ENCODE measurements around the gene HIPK2.

DNA sequence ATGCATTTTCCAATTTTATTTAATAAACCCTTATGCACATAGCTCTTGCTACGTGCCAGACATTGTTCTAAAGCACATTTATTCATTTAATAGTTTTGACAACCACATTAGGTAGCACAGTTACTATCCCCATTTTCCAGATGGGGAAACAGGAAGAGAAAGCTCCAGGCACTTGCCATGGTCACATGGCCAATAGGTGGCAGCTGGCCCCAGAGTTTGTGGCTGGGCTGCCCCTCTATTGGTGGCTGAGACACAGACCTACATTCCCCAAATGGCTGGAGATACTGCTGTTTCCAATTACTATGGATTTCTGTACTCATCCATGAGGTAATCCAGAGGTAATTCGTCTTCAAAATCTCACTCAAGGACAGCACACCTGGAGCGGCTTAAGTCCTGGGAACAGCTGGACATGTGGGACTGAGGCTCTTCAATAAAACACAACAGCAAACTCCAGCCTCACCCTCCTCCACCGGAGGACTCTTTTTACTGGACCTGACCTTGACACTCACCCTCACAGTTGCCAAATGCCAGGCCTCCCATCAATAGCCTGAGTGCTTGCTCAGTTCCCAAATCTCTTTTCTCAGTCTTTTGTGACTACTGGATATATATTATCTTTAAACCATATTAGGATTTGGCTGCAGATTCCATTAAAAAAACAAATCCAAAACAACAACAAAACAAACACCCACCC is 148.3 kb downstream of the HIPK2 start:
- TF ChIP-seq EZH2 (IDR thresholded peaks at IDR 0.05; ENCODE audit: low read length) = no peak
- TF ChIP-seq, protein P1, sequence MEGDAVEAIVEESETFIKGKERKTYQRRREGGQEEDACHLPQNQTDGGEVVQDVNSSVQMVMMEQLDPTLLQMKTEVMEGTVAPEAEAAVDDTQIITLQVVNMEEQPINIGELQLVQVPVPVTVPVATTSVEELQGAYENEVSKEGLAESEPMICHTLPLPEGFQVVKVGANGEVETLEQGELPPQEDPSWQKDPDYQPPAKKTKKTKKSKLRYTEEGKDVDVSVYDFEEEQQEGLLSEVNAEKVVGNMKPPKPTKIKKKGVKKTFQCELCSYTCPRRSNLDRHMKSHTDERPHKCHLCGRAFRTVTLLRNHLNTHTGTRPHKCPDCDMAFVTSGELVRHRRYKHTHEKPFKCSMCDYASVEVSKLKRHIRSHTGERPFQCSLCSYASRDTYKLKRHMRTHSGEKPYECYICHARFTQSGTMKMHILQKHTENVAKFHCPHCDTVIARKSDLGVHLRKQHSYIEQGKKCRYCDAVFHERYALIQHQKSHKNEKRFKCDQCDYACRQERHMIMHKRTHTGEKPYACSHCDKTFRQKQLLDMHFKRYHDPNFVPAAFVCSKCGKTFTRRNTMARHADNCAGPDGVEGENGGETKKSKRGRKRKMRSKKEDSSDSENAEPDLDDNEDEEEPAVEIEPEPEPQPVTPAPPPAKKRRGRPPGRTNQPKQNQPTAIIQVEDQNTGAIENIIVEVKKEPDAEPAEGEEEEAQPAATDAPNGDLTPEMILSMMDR (optimal IDR thresholded peaks at IDR 0.05 in 1 of 3, IDR thresholded peaks at IDR 0.05 in 1 of 3, conservative IDR thresholded peaks at IDR 0.05 in 1 of 3; ENCODE audit: extremely low read depth in 1 of 3, insufficient read depth in 2 of 3, low read length in 3 of 3) = no peak
